Tibial artery (tissue), 4 donors: ENCODE data around the gene KIF20B.

Experiments
- DNase-seq, 2 donors: peaks; one replicate each; pipeline ENCODE4 v3.0.0-alpha.2; 2019
- H3K27ac ChIP-seq, 2 donors: fragments of 200-600 bp; sonication (generic) in 1 of 2; 1 replicate in 1 of 2; 2 replicates in 1 of 2; pipeline ENCODE4 v1.5.1; 2018 to 2019; ENCODE audit warnings: mild to moderate bottlenecking in 1 of 2
- H3K27me3 ChIP-seq, 2 donors: fragments of 200-600 bp; sonication (generic) in 1 of 2; one replicate each; pipeline versions ENCODE4 v1.5.1 to v1.6.0; 2016 to 2019
- H3K36me3 ChIP-seq, 3 donors: fragments of 200-600 bp; sonication (generic) in 2 of 3; one replicate each; pipeline ENCODE4 v1.5.1; 2016 to 2019; ENCODE audit warnings: mild to moderate bottlenecking in 2 of 3
- H3K4me1 ChIP-seq, 4 donors: fragments of 200-600 bp; sonication (generic) in 2 of 4; 1 replicate in 3 of 4; 2 replicates in 1 of 4; pipeline ENCODE4 v1.5.1; 2016 to 2019
- H3K4me3 ChIP-seq, 2 donors: fragments of 200-600 bp; sonication (generic) in 1 of 2; 1 replicate in 1 of 2; 2 replicates in 1 of 2; pipeline ENCODE4 v1.5.1; 2018 to 2019; ENCODE audit warnings: mild to moderate bottlenecking in 2 of 2
- H3K9me3 ChIP-seq, 3 donors: fragments of 200-600 bp; sonication (generic) in 1 of 3; one replicate each; pipeline ENCODE4 v1.5.1; 2016 to 2019
- CTCF ChIP-seq, 2 experiments: fragments of 200-600 bp in 1 of 2; fragments of 450-650 bp in 1 of 2; IDR thresholded peaks; one replicate each; pipeline ENCODE4 v1.5.1; 2017 to 2019; ENCODE audit warnings: antibody characterized with exemption in 2 of 2, mild to moderate bottlenecking in 1 of 2, moderate library complexity in 1 of 2
- intact Hi-C: fragments of 100-400 bp; cut with DNase I; formaldehyde crosslinking; loops from one replicate; pipeline ENCODE4 v1.15.0; 2023; ENCODE audit warnings: low total_unique reads

KIF20B gene, protein sequence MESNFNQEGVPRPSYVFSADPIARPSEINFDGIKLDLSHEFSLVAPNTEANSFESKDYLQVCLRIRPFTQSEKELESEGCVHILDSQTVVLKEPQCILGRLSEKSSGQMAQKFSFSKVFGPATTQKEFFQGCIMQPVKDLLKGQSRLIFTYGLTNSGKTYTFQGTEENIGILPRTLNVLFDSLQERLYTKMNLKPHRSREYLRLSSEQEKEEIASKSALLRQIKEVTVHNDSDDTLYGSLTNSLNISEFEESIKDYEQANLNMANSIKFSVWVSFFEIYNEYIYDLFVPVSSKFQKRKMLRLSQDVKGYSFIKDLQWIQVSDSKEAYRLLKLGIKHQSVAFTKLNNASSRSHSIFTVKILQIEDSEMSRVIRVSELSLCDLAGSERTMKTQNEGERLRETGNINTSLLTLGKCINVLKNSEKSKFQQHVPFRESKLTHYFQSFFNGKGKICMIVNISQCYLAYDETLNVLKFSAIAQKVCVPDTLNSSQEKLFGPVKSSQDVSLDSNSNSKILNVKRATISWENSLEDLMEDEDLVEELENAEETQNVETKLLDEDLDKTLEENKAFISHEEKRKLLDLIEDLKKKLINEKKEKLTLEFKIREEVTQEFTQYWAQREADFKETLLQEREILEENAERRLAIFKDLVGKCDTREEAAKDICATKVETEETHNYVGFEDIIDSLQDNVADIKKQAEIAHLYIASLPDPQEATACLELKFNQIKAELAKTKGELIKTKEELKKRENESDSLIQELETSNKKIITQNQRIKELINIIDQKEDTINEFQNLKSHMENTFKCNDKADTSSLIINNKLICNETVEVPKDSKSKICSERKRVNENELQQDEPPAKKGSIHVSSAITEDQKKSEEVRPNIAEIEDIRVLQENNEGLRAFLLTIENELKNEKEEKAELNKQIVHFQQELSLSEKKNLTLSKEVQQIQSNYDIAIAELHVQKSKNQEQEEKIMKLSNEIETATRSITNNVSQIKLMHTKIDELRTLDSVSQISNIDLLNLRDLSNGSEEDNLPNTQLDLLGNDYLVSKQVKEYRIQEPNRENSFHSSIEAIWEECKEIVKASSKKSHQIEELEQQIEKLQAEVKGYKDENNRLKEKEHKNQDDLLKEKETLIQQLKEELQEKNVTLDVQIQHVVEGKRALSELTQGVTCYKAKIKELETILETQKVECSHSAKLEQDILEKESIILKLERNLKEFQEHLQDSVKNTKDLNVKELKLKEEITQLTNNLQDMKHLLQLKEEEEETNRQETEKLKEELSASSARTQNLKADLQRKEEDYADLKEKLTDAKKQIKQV (N-terminal part only)

GRCh38 chr10:89701242-89702120, at the start of gene KIF20B:
Gene KIF20B, plus strand, starts transcription at chr10:89701590. Its CDS starts 3,705 bp downstream, at chr10:89705295.
- Histone ChIP-seq H3K36me3 (no peaks in the 10 kb centered on the region), H3K4me3 (peak within 1 kb of the TSS; percentile 55 to 68), H3K27me3 (no peaks in the 10 kb centered on the region), H3K27ac (peak within 1 kb of the TSS; percentile 75 to 78), H3K4me1 (peaks cover 0 to 7% (median 3%) of the 10 kb centered on the region in 4 donors), H3K9me3 (no peaks in the 10 kb centered on the region)
- intact Hi-C loops = loop anchor here (10.0 kb wide), 2 partner anchors 277 to 447 kb away; partner anchors contain the start of gene LIPA
- peak; percentile 94 to 97 for DNase-seq
- peak; percentile 30 to 38 for TF ChIP-seq CTCF (IDR thresholded peaks at IDR 0.05)

- Histone ChIP-seq H3K27me3 (no peaks in the 10 kb centered on the region), H3K4me1 (no peaks in the 10 kb centered on the region), H3K36me3 (no peaks in the 10 kb centered on the region), H3K27ac (no peak overlapping the region), H3K9me3 (no peaks in the 10 kb centered on the region), H3K4me3 (no peak overlapping the region)
- DNase-seq = no peak
- no peak for TF ChIP-seq CTCF (IDR thresholded peaks at IDR 0.05)
- intact Hi-C loops = no loop called here
These were observed 49.3 kb upstream of the KIF20B start for GRCh38 chr10:89651916-89652573.

- no peaks in the 10 kb centered on the region for H3K9me3 ChIP-seq
- H3K4me1 ChIP-seq = no peaks in the 10 kb centered on the region
- intact Hi-C loops = no loop called here
- H3K36me3 ChIP-seq = no peaks in the 10 kb centered on the region
- no peak for DNase-seq
- TF ChIP-seq CTCF (IDR thresholded peaks at IDR 0.05) = no peak
- H3K27ac ChIP-seq = no peak overlapping the region
- no peaks in the 10 kb centered on the region for H3K27me3 ChIP-seq
- no peak overlapping the region for H3K4me3 ChIP-seq
These were observed 48.5 kb upstream of the KIF20B start for GRCh38 chr10:89652806-89653370.

DNA sequence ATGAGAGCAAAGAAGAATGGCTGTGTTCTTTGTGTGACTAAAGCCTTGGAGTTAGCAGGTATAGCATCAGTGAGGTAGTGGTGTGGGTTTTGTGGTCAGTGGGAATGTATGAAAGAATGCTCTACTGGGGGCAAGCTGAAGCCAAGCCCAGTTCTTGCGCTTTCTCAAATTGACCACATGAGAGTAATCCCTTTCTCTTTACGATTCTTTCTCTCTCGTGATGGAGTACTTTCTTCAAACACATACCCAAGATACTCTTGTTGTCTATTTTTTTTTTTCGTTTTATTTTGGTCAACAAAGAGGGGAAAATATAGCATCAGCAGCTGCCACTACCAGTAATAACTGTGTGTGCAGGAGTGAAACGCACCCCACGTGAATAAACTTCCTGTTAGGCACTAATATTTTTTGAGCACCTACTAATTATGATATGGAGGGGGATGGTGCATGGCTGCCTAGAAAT, 48.0 kb upstream of the KIF20B start:
- H3K4me1 ChIP-seq = no peaks in the 10 kb centered on the region
- intact Hi-C loops = no loop called here
- no peak overlapping the region for H3K27ac ChIP-seq
- no peaks in the 10 kb centered on the region for H3K27me3 ChIP-seq
- DNase-seq = no peak
- no peak overlapping the region for H3K4me3 ChIP-seq
- no peaks in the 10 kb centered on the region for H3K9me3 ChIP-seq
- no peaks in the 10 kb centered on the region for H3K36me3 ChIP-seq
- no peak for TF ChIP-seq CTCF (IDR thresholded peaks at IDR 0.05)
